MCF 10A (cell line): ENCODE measurements around the gene C19orf67. TPM values are rescaled to one million over a fixed set of nuclear protein-coding genes. Genes with fewer than 3 reads are reported as not detected.
A peak's percentile ranks its signal among the peaks of the same experiment; 100 is the strongest.

Experiments
- BruUV-seq: library from RNA; stranded (reverse); fragments of 400-500 nt; replicated peaks from 2 replicates; lab custom pipeline; 2021; lab: Mats Ljungman, UMichigan
- CTCF ChIA-PET: fragments of 300-600 bp; sonication (Branson Sonifier 250); formaldehyde crosslinking; extraction: SDS; loops from one replicate; lab custom pipeline; 2021; ENCODE audit warnings: antibody characterized with exemption, inconsistent platforms; lab: Yijun Ruan, JAX
- POLR2A ChIA-PET: fragments of 300-600, 350-650 bp; sonication (Branson Sonifier 250); formaldehyde crosslinking; extraction: SDS; loops from one replicate; lab custom pipeline; 2020; ENCODE audit warnings: antibody characterized with exemption, inconsistent platforms; lab: Yijun Ruan, JAX
- DNase-seq: peaks from one replicate; pipeline ENCODE4 v3.0.0-alpha.2; 2018; ENCODE audit not compliant: unreplicated experiment
- H3K27ac Mint-ChIP-seq: one replicate; pipeline ENCODE4 v1.8.0; 2022; ENCODE audit warnings: mild to moderate bottlenecking, low read depth, mixed read lengths; ENCODE audit not compliant: unreplicated experiment
- H3K27me3 Mint-ChIP-seq: one replicate; pipeline ENCODE4 v1.8.0; 2022; ENCODE audit warnings: mixed read lengths; ENCODE audit not compliant: insufficient read depth, unreplicated experiment
- H3K36me3 Mint-ChIP-seq: one replicate; pipeline ENCODE4 v1.8.0; 2022; ENCODE audit warnings: mild to moderate bottlenecking, moderate library complexity, mixed read lengths; ENCODE audit not compliant: insufficient read depth, unreplicated experiment
- H3K4me1 Mint-ChIP-seq: one replicate; pipeline ENCODE4 v1.8.0; 2022; ENCODE audit warnings: mixed read lengths; ENCODE audit not compliant: insufficient read depth, unreplicated experiment
- H3K4me3 Mint-ChIP-seq: one replicate; pipeline ENCODE4 v1.8.0; 2022; ENCODE audit warnings: mild to moderate bottlenecking, moderate library complexity, mixed read lengths; ENCODE audit not compliant: unreplicated experiment
- H3K9me3 Mint-ChIP-seq: one replicate; pipeline ENCODE4 v1.8.0; 2022; ENCODE audit warnings: mixed read lengths; ENCODE audit not compliant: unreplicated experiment
- CTCF ChIP-seq: fragments of 200-600 bp; IDR thresholded peaks from one replicate; pipeline ENCODE4 v1.8.0; 2022; ENCODE audit warnings: antibody characterized with exemption, mild to moderate bottlenecking; ENCODE audit not compliant: unreplicated experiment
- intact Hi-C: fragments of 100-400 bp; cut with micrococcal nuclease; formaldehyde crosslinking; loops from 2 replicates; pipeline ENCODE4 v1.14.1; 2022
- total RNA-seq: library from RNA; stranded (reverse); gene quantifications from 2 replicates; pipeline ENCODE4 v1.2.3, GENCODE V29; 2022

C19orf67 gene
- total RNA-seq, 1 experiment from 2014 or later = not detected

- peak overlapping the region; percentile 83 for H3K4me3 Mint-ChIP-seq
- BruUV-seq = no TSS peak
- no peak for TF ChIP-seq CTCF
These were observed 32.8 kb upstream of the C19orf67 start for GRCh38 chr19:14118165-14119051.

GRCh38 chr19:14117668-14118164 lies 32.1 kb upstream of the C19orf67 start, which contains the start of gene PRKACA:
Gene PRKACA, minus strand, starts transcription at chr19:14117762. Its CDS starts 215 bp downstream, at chr19:14117547.
- H3K4me1 Mint-ChIP-seq = peaks cover 18% of the 10 kb centered on the region
- no peak for TF ChIP-seq CTCF
- peak; percentile 99 for DNase-seq
- no TSS peak for BruUV-seq
- intact Hi-C loops = loop anchor here (1.0 to 5.0 kb wide), 2 partner anchors 35 to 237 kb away; no protein-coding TSS in a partner anchor
- CTCF ChIA-PET = no interaction called here
- no peaks in the 10 kb centered on the region for H3K9me3 Mint-ChIP-seq
- POLR2A ChIA-PET = interaction anchor here (0.7 to 2.3 kb wide), 10 partner anchors 9 to 444 kb away, joined by 3 to 22 read pairs (median 3); partner anchors contain the start of gene ASF1B
- no peaks in the 10 kb centered on the region for H3K27me3 Mint-ChIP-seq
- peak within 1 kb of the TSS; percentile 93 for H3K27ac Mint-ChIP-seq
- H3K36me3 Mint-ChIP-seq = no peaks in the 10 kb centered on the region
- H3K4me3 Mint-ChIP-seq = peak within 1 kb of the TSS; percentile 83

More at GRCh38 chr19:14118165-14119051, 32.8 kb upstream of the C19orf67 start:
- Mint-ChIP-seq H3K27me3 (no peaks in the 10 kb centered on the region), H3K9me3 (no peaks in the 10 kb centered on the region), H3K4me1 (peaks cover 18% of the 10 kb centered on the region), H3K27ac (peak overlapping the region; percentile 93), H3K36me3 (no peaks in the 10 kb centered on the region)
- intact Hi-C loops = loop anchor here (1.0 to 5.0 kb wide), 2 partner anchors 36 to 238 kb away; no protein-coding TSS in a partner anchor
- ChIA-PET POLR2A (interaction anchor here (0.6 to 2.3 kb wide), 11 partner anchors 9 to 443 kb away, joined by 3 to 22 read pairs (median 3); partner anchors contain the start of gene ASF1B), CTCF (interaction anchor here (0.6 to 1.0 kb wide), 4 partner anchors 17 to 1312 kb away, joined by 3 to 4 read pairs (median 4); partner anchors contain the start of gene ASF1B)
- peak; percentile 77 for DNase-seq

- Mint-ChIP-seq H3K4me3 (peak overlapping the region; percentile 83), H3K9me3 (no peaks in the 10 kb centered on the region), H3K27me3 (no peaks in the 10 kb centered on the region), H3K36me3 (no peaks in the 10 kb centered on the region), H3K4me1 (peaks cover 18% of the 10 kb centered on the region), H3K27ac (no peak overlapping the region)
- intact Hi-C loops = loop anchor here (5.0 kb wide), 1 partner anchor 35 kb away; no protein-coding TSS in a partner anchor
- ChIA-PET POLR2A (interaction anchor here (0.7 to 2.3 kb wide), 11 partner anchors 8 to 445 kb away, joined by 3 to 22 read pairs (median 3); partner anchors contain the start of gene ASF1B), CTCF (interaction anchor here (0.6 to 1.6 kb wide), 4 partner anchors 11 to 362 kb away, joined by 3 read pairs; no protein-coding TSS in a partner anchor)
- BruUV-seq = no TSS peak
- TF ChIP-seq CTCF = no peak
- no peak for DNase-seq
These were observed 31.5 kb upstream of the C19orf67 start for GRCh38 chr19:14116918-14117578.
